Transverse colon (tissue), 4 donors: ENCODE results near the gene RSPH10B2.
"Not testable (repeated sequence)": the region's sequence is repeated elsewhere in the genome, so short reads cannot be mapped to it uniquely, and the experiment has no call there.

Experiments used
- CTCF ChIP-seq, 5 experiments: fragments of 200-600 bp in 3 of 5; fragments of 450-650 bp in 2 of 5; sonication (generic) in 3 of 5; IDR thresholded peaks; 1 replicate in 2 of 5; 2 replicates in 3 of 5; pipeline ENCODE4 v1.5.1; 2016 to 2017; ENCODE audit warnings: antibody characterized with exemption in 5 of 5, inconsistent platforms in 3 of 5, mild to moderate bottlenecking in 2 of 5, moderate library complexity in 1 of 5
- POLR2A ChIP-seq: fragments of 450-650 bp; IDR thresholded peaks from one replicate; pipeline ENCODE4 v1.6.1; 2016; ENCODE audit warnings: antibody characterized with exemption, mild to moderate bottlenecking, moderate library complexity
- POLR2AphosphoS5 ChIP-seq, 3 donors: sonication (generic); formaldehyde crosslinking; IDR thresholded peaks; one replicate each; pipeline ENCODE4 v1.6.1; 2016; ENCODE audit warnings: antibody characterized with exemption in 3 of 3

GRCh38 chr7:6845971-6846449, 92.1 kb downstream of the RSPH10B2 start:
- TF ChIP-seq CTCF (IDR thresholded peaks at IDR 0.05); POLR2A; POLR2AphosphoS5 (IDR thresholded peaks at IDR 0.05): not testable (repeated sequence)
